HPDE6-E6E7 (cell line): ENCODE measurements around the gene NPHP4.

Experiments used
- DNase-seq: peaks from one replicate; pipeline ENCODE4 v3.0.0; 2011; ENCODE audit warnings: missing footprints; ENCODE audit errors: extremely low spot score

Gene NPHP4

DNA sequence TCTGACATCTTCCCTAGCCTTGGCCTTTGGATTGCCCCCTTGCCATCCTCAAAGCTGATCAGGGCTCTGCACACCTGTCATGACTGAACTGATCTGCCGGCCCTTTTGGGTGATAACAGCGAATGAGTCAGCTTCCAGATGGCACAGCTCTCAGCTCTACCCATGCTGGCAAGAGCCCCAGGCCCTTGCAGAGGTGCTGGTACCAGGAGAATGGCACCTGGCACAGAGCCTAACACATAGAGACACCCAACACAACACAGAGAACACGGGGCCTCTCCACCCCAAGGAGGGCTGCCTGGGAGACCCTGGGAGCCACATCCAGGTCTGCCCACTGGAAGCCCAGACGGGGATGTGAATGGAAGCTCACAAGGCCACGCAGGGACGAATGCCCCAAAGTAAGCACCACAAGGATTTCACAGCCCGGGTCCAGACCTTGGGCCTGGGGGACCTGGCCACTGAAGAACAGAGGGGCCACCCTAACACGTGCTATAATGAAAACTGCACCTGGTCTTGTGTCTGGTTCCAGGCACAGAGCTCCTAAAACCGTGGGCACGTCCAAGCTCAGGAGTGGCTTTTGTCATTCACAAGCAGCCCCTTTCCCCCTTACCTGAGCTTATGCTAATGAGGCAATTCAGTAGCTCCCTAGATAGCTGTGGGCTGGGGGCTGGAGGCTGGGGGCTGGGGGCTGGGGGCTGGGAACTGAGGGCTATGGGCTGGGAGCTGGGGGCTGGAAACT is 160.5 kb downstream of the NPHP4 start:
- DNase-seq: no peak

DNA sequence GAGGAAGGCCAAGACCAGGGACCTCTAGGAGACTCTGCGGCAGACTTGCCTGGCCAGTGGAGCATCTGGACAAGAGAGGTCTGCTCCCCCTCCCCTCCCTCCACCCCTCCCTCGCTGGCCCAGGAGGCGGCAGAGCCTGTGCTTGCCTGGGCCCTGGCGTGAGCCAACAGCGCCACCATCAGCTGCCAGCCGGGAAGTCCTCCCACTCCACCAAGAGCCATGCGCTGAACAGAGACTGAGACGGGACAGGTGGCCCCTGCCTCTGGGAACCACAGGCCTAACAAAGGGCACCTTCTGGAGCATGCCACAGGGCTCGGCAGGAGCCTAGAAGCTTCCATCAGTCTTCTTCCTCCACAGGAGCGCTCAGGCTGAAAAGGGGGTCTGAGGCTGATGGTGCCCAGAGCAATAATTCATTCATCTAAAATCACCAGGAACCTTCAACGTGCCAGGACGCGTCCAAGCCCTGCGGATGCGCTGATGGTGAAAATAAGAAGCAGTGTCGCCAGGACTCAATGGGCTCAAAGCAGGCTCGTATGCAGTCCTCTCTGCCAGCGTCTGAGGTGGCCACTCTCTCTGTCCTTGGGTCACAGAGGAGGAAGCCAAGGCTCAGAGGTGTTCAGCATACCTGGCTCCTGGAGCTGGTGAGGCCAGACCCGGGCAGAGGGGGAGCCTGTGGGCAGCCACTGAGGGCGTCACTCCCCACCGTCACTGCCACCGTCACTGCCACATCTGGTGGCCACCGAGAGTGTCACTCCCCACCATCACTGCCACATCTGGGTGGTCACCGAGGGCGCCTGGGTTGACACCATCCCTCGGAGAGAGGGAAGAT is 161.2 kb downstream of the NPHP4 start:
- DNase-seq: no peak

DNA sequence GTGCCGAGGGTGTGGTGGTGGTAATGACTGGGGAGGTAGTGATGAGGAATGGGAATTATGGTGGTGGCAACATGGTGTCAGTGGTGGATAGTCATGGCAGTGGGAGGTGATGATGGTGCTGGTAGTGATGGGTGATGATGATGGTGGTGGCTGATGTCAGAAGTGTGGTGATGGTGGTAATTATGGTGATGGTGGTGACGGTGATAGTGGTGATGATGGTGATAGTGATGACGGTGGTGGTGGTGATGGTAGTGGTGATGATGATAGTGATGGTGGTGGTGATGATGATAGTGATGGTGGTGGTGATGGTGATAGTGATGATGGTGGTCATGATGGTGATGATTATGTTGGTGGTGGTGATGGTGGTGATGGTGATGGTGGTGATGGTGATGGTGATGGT is 162.8 kb downstream of the NPHP4 start:
- no peak for DNase-seq

DNA sequence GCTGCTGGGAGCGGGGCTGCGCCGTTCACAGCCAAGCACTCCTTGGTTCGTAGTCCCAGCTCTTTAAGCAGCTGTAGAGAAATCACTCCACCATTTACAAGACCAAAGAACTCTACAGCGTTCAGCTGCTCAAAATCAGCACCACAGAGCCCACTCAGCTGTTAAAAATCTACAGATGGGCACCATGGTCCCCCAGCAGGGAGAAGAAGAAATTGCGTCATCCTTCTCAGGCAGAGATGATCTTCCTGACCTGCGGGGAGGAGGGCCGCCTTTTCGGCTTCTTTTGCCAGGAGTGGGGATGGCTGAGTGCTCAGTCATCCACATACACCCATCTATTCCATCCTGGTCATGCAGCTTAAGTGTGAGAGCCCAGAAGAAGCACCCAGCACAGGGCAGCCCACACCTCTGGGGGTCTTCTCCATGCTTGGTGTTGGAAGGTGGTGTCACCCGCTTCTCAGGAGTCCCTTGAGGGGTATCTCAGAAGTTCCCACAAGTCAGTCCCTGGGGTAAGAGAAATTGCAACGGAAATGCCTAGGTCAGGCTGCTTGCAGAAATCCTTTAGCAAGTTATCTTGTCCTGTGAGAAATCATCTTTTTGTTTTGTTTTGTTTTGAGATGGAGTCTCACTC is 163.8 kb downstream of the NPHP4 start:
- no peak for DNase-seq

DNA sequence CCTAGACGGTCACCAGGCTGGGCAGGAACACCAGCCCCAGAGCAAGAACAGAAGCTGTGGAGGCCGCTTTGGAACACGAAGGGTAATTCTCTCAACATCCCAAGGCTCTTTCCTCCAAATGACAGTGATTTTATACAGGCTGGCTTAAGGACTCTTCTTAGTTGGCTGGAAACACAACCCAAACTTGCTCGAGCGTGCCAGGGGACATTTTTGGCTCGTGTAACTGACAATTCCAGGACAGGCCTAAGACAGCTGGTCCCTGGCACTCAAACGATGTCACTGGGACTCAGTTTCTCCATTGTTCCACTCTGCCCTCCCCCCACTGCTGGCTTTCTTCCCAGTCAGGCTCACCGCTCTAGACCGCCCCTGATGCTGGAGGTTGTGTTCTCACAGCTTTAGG is 164.7 kb downstream of the NPHP4 start:
- DNase-seq: no peak

DNA sequence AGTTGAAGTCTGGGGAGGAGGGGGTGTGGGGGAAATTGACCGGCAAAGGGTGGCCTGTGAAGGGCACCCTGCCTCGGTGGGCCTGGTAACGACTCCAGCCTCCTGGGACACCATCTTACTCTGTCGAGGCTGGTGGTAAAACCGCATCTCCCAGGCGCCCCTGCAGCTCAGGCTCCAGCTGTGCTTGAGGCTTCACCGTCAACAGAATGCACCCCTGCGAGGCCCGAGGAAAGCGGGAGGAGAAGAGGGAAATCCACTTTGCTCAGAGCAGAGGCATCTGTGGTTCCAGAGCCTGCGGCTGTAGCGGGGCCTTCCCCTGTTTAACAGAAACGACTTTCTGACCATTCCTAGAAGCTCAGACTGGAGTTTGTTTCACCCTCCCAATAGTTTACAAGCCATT is 165.6 kb downstream of the NPHP4 start:
- DNase-seq: no peak

DNA sequence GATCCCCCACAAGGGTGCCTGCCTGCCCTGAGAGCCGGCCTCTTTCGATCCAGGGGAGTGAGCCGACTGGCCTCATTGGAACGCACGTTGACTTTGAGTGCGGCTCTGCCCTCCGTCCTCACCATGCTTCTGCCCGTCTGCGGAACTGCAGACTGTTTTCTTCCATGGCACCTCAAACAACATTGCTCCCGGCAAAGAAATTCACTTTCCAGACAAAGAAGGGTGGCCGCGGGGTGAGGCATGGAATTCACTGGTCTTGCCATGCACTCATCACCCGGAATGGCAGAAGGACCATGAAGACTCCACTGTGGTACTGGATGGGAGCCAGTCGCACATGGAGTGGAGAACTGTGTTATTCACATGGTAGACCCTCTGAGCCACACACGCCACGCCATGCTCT is 169.5 kb downstream of the NPHP4 start:
- DNase-seq: no peak

DNA sequence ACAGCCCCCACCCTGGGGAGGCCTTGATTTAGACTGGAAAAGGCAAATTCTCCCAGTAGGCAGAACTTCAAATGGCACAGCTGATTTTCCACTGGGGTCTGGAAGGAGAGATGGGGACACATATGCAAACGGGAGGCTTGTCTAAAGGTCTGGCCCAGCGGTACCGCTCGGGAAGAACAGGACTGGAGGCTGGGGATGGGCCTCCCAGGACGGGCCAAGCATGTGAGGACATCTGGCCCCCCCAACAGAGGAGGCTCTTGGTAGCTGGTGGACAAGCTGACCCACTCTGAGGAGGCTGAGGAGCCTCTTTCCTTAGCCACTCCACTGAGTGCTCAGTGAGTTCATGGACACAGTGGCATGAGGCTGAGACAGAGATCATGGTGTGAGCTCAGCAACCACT is 170.0 kb downstream of the NPHP4 start:
- DNase-seq: no peak

DNA sequence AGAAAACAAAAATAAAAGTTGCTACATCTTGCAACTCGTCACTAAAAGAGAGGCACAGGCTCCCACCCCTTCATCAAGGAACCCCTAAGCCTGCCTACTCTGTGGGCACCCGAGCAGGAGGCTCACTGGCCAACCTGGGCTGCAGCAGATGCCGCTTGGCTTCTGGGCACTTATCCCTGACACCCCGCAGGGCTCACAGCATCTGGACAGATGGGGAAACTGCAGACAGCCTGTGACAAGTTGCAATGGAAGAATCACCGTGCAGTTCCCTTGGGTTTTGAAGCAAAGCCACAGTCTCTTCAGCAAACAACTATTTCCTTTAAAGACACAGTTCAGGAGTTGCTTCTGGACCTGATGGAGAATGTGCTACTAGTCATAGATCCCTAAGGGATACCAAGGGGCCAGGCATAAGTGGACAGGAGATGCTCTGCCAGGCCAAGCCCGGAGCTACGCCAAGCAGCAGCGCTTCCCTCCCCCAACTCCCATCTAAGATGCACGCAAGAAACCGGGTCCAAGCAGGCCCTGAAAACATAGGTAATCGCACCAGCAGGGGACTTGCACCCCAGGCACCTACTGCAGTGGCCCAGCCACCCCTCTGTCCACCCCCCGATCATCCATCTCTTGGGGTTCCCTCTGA is 170.6 kb downstream of the NPHP4 start:
- DNase-seq: no peak

DNA sequence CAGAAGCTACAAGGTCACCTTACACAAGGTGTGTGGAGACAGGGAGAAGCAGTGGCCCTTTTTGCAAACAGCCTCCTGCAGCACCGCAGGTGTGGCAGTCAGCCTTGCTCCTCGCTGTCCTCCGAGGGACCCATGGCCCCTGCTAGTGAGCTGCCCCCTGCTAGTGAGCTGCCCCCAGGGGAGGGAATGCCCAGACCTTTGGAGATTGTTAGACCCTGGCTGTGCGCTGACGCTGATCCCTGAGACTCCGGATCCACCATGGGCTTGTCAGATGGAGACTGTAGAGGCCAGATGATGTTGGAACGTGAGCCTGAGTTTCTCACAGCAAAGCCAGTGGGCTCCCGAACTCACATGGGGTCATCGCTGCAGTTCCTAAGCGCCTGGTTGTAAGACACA is 172.2 kb downstream of the NPHP4 start:
- no peak for DNase-seq

DNA sequence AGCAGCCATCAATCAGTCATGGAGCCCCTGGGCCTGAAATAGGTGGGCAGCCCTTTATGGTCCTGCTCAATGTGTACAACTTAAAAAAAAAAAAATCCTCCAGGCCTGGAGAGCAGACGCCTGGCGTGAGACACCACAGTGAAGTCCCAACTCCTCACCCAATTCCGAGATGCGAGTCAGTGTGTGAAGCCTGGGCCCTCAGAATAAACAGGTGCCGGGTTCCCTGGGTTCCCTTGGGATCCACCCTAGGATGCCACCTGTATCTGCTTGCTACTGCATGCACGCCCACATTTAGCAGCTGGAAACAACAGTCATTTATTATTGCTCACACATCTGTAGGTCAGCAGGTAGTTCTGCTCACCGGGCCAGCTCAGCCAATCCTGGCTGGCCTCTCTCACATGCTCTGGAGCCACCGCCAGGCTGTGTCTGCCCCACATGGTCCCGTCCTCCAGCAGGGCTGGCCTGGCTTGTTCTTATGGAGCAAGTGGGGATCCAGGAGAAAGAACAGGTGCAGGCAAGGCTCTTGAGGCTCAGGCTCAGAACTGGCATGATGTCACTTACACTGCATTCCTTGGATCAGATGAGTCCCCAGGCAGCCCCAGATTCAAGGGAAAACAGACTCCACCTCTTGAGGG is 172.7 kb downstream of the NPHP4 start:
- DNase-seq: no peak

DNA sequence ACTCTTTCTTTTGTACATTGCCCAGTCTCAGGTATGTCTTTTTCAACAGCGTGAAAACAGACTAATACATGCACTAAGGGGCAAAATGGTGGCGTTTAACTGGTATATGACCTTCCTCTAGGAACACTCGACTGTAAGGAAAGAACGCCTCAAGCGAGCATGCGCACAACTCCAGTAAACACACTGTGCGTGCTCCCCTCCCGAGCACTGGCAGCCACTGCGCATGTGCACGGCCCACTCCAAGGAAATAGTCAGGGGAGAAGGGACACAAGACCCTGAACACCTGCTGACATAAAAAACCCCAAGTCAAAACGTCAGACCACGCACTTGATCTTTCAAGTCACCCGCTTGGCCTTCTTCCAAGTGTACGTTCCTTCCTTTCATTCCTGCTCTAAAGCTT is 173.5 kb downstream of the NPHP4 start:
- no peak for DNase-seq

DNA sequence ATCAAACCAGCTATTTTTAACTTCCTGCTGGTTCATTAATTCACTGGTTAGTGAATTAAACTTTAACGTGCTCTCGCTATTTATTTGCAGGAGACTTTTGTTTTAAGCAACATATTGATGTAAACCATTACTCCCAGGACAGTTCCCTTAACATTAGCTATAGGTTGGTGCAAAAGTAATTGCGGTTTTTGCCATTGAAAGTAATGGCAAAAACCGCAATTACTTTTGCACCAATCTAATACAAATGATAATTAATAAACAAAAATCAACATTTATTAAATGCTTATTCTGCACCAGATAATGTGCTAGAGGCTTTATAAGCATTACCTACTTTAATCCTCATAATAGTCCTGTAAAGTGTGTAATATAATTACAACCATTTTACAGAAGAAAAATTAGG is 176.5 kb downstream of the NPHP4 start:
- no peak for DNase-seq

DNA sequence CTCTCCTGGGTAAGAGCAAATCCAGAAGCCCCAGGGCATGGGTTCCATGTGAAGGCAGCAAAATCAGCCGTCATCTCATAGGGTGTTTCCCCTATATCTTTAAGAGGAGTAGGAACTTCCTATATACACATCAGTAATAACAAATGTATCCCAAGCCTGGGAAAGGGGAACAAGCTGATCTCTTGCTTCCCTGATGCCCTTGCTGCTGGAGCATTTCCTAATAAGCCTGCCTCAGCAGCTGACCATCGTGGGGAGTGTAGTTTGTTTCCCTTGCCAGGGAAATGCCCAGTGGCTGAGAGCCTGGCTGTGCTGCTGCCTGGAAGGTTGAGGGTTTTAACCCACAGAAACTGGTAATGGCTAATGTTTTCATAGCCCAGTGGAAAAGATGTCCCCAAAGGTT is 177.0 kb downstream of the NPHP4 start:
- no peak for DNase-seq

DNA sequence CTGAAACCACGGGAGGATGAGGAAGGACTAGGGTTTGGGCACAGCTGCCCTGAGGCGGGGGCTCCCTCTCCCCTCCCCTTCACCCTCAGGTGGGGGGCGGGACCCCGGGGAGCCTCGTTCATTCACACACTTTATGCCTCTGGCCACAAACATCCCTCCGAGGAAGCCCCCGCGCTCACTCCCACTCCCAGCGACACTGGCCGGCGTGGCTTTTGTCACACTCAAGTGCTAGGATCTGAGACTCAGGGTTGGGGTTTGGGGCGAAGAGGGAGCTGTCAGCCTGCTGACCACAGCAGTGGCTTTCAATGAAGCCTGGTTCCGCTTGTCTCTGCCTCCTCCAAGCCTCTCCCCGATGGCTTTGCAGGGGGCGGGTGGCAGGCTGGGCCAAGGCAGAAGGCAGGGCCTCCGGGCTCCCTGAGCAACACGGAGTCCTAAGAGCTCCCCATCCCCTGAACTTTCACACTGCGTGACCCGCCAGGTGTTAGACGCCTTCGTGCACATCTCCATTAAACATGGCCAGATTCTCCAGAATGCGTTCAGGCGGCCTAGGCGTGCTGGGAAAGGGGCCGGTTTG is 178.1 kb downstream of the NPHP4 start:
- DNase-seq: no peak

DNA sequence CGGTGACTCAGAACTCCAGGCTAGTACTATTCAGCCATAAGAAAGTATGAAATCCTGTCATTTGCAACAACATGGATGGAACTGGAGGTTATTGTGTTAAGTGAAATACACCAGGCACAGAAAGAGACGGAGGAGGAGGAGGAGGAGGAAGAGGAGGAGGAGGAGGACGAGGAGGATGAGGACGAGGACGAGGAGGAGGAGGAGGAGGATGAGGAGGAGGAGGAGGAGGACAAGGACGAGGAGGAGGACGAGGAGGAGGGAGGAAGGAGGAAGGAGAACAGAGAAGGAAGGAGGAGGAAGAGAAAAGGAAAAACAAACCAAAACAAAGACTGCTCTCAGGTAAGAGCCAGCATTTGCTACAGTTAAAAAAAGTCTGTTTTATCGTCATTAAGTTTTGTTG is 178.7 kb downstream of the NPHP4 start:
- DNase-seq: no peak
